ENCODE results near the gene NUPR1. TPM values are rescaled to one million over a fixed set of nuclear protein-coding genes. Genes with fewer than 3 reads are reported as not detected.
A peak's percentile ranks its signal among the peaks of the same experiment; 100 is the strongest.

Gene NUPR1
- total and polyA plus RNA-seq, 2 of the 13 experiments (the other 11 are each of a cell fraction or from before 2014, with no cell fraction given): 18.0 to 25.6 TPM

DNA sequence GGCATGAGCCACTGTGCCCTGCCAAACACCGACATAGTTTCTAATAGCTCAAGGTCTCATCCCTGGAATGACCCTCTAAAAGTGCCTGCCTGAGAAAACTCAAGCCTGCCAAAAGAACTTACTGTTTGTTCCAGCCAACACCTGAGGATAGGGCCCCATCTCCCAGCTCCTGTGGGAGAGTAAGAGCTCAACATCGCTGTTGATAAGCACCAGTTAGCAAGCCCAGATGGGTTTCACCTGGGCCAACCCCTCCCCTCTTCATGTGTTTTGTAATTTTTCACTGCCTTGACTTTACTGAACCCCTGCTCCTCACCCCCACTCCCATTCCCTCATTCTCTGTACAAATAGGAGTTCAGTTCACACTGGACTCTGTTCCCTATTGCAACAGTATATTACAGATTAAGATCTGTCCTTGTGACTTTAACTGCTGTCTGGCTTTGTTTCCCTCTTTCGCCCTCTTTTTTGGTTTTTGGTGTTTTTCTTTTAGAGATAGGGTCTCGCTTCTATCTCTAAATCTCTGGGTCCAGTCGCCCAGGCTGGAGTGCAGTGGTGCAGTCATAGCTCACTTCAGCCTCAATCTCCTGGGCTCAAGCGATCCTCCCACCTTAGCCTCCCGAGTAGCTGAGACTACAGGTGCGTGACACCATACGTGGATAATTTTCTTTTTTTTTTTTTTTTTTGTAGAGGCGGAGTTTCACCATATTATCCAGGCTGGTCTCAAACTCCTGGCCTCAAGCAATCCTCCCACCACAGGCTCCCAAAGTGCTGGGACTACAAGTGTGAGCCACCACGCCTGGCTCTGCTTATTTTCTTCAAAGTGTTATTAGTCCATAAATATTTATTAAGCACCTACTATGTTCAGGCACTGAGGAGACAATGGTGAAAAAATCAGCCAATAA, 12.3 kb downstream of the NUPR1 start (continued):
- TF ChIP-seq, protein P1, sequence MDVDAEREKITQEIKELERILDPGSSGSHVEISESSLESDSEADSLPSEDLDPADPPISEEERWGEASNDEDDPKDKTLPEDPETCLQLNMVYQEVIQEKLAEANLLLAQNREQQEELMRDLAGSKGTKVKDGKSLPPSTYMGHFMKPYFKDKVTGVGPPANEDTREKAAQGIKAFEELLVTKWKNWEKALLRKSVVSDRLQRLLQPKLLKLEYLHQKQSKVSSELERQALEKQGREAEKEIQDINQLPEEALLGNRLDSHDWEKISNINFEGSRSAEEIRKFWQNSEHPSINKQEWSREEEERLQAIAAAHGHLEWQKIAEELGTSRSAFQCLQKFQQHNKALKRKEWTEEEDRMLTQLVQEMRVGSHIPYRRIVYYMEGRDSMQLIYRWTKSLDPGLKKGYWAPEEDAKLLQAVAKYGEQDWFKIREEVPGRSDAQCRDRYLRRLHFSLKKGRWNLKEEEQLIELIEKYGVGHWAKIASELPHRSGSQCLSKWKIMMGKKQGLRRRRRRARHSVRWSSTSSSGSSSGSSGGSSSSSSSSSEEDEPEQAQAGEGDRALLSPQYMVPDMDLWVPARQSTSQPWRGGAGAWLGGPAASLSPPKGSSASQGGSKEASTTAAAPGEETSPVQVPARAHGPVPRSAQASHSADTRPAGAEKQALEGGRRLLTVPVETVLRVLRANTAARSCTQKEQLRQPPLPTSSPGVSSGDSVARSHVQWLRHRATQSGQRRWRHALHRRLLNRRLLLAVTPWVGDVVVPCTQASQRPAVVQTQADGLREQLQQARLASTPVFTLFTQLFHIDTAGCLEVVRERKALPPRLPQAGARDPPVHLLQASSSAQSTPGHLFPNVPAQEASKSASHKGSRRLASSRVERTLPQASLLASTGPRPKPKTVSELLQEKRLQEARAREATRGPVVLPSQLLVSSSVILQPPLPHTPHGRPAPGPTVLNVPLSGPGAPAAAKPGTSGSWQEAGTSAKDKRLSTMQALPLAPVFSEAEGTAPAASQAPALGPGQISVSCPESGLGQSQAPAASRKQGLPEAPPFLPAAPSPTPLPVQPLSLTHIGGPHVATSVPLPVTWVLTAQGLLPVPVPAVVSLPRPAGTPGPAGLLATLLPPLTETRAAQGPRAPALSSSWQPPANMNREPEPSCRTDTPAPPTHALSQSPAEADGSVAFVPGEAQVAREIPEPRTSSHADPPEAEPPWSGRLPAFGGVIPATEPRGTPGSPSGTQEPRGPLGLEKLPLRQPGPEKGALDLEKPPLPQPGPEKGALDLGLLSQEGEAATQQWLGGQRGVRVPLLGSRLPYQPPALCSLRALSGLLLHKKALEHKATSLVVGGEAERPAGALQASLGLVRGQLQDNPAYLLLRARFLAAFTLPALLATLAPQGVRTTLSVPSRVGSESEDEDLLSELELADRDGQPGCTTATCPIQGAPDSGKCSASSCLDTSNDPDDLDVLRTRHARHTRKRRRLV (CRISPR knock-in tag; IDR thresholded peaks at IDR 0.05): peak; percentile 88
- TF ChIP-seq, protein P2, sequence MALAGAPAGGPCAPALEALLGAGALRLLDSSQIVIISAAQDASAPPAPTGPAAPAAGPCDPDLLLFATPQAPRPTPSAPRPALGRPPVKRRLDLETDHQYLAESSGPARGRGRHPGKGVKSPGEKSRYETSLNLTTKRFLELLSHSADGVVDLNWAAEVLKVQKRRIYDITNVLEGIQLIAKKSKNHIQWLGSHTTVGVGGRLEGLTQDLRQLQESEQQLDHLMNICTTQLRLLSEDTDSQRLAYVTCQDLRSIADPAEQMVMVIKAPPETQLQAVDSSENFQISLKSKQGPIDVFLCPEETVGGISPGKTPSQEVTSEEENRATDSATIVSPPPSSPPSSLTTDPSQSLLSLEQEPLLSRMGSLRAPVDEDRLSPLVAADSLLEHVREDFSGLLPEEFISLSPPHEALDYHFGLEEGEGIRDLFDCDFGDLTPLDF (CRISPR knock-in tag; IDR thresholded peaks at IDR 0.05): no peak
- TF ChIP-seq MEF2D (CRISPR knock-in tag; IDR thresholded peaks at IDR 0.05) (peak; percentile 92), LCORL (IDR thresholded peaks at IDR 0.05) (peak; percentile 84), LCORL (CRISPR knock-in tag; IDR thresholded peaks at IDR 0.05) (peak; percentile 99), ZNF83 (CRISPR knock-in tag; IDR thresholded peaks at IDR 0.05; ENCODE audit: borderline replicate concordance) (no peak), NONO (IDR thresholded peaks at IDR 0.05) (no peak), NONO (CRISPR knock-in tag; conservative IDR thresholded peaks at IDR 0.05) (peak; percentile 91), ZFY (CRISPR knock-in tag; IDR thresholded peaks at IDR 0.05) (0 out of 2 replicates have a peak, but pooled peaks have one; percentile 37), THYN1 (CRISPR knock-in tag; IDR thresholded peaks at IDR 0.05; ENCODE audit: borderline replicate concordance, low read depth) (no peak), ZNF468 (CRISPR knock-in tag; IDR thresholded peaks at IDR 0.05) (no peak), MXI1 (IDR thresholded peaks at IDR 0.05; ENCODE audit: borderline replicate concordance, low read depth, low read length) (peak; percentile 53; the same call in 1 of the 3 replicates), SALL1 (CRISPR knock-in tag; IDR thresholded peaks at IDR 0.05) (peak; percentile 93), RARA (CRISPR knock-in tag; IDR thresholded peaks at IDR 0.05) (peak; percentile 95)
- TF ChIP-seq, protein P3, sequence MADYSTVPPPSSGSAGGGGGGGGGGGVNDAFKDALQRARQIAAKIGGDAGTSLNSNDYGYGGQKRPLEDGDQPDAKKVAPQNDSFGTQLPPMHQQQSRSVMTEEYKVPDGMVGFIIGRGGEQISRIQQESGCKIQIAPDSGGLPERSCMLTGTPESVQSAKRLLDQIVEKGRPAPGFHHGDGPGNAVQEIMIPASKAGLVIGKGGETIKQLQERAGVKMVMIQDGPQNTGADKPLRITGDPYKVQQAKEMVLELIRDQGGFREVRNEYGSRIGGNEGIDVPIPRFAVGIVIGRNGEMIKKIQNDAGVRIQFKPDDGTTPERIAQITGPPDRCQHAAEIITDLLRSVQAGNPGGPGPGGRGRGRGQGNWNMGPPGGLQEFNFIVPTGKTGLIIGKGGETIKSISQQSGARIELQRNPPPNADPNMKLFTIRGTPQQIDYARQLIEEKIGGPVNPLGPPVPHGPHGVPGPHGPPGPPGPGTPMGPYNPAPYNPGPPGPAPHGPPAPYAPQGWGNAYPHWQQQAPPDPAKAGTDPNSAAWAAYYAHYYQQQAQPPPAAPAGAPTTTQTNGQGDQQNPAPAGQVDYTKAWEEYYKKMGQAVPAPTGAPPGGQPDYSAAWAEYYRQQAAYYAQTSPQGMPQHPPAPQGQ (CRISPR knock-in tag; IDR thresholded peaks at IDR 0.05; ENCODE audit: borderline replicate concordance): no peak
- TF ChIP-seq, protein P4, sequence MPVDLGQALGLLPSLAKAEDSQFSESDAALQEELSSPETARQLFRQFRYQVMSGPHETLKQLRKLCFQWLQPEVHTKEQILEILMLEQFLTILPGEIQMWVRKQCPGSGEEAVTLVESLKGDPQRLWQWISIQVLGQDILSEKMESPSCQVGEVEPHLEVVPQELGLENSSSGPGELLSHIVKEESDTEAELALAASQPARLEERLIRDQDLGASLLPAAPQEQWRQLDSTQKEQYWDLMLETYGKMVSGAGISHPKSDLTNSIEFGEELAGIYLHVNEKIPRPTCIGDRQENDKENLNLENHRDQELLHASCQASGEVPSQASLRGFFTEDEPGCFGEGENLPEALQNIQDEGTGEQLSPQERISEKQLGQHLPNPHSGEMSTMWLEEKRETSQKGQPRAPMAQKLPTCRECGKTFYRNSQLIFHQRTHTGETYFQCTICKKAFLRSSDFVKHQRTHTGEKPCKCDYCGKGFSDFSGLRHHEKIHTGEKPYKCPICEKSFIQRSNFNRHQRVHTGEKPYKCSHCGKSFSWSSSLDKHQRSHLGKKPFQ (CRISPR knock-in tag; IDR thresholded peaks at IDR 0.05; ENCODE audit: insufficient replicate concordance): peak; percentile 99
- TF ChIP-seq, protein P5, sequence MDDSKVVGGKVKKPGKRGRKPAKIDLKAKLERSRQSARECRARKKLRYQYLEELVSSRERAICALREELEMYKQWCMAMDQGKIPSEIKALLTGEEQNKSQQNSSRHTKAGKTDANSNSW (CRISPR knock-in tag; IDR thresholded peaks at IDR 0.05; ENCODE audit: borderline replicate concordance): no peak
